GM12878 (cell line): Measurements from ENCODE around the gene SHROOM3. TPM values are rescaled to one million over a fixed set of nuclear protein-coding genes. Genes with fewer than 3 reads are reported as not detected.

ENCODE experiments used
- ATAC-seq: fragments of 200-7000 bp; cut with Tn5 transposase; 3 replicates; pipeline ENCODE4 v1.9.1; 2020; ENCODE audit warnings: mild to moderate bottlenecking, moderate library complexity
- BruUV-seq: library from RNA; stranded (reverse); fragments of 400-500 nt; replicated peaks from 2 replicates; lab custom pipeline; 2021; lab: Mats Ljungman, UMichigan
- CTCF ChIA-PET: fragments of 300-600 bp; sonication (Branson Sonifier 250); formaldehyde crosslinking; extraction: SDS; loops from one replicate; lab custom pipeline; 2021; ENCODE audit warnings: inconsistent platforms; lab: Yijun Ruan, JAX
- POLR2A ChIA-PET: fragments of 350-600 bp; formaldehyde crosslinking; extraction: SDS; loops from one replicate; lab custom pipeline; 2021; ENCODE audit warnings: inconsistent platforms; lab: Charles Lee
- RAD21 ChIA-PET: fragments of 300-600 bp; sonication (Branson Sonifier 250); formaldehyde crosslinking; loops from one replicate; lab custom pipeline; 2023; ENCODE audit warnings: antibody characterized with exemption; ENCODE audit not compliant: unreplicated experiment; lab: Charles Lee
- SMC1A ChIA-PET: fragments of 300-600 bp; sonication (Branson Sonifier 250); formaldehyde crosslinking; loops from one replicate; lab custom pipeline; 2023; ENCODE audit not compliant: unreplicated experiment, uncharacterized antibody; lab: Charles Lee
- DNase-seq: peaks from one replicate; pipeline ENCODE4 v3.0.0-alpha.2; 2011; ENCODE audit warnings: low read depth, low spot score
- FAIRE-seq: peaks from 3 replicates; lab custom pipeline; 2011; peaks lifted over from hg19 to GRCh38; lab: Jason Lieb, UNC
- H2AFZ ChIP-seq: 2 replicates; pipeline ENCODE4 v1.6.0; 2011; ENCODE audit warnings: low read depth, low read length, control low read depth; ENCODE audit not compliant: control insufficient read depth
- H3K27ac ChIP-seq: 2 replicates; pipeline ENCODE4 v1.5.1; 2011; ENCODE audit warnings: control low read depth; ENCODE audit not compliant: control insufficient read depth, insufficient read depth
- H3K27me3 ChIP-seq, 2 experiments: replicated peaks in 1 of 2; 2 replicates each; pipeline versions ENCODE4 v1.6.0 to v1.6.1; 2011; ENCODE audit warnings: low read length in 1 of 2; ENCODE audit not compliant: control insufficient read depth in 2 of 2, insufficient read depth in 2 of 2
- H3K36me3 ChIP-seq, 2 experiments: 2 replicates each; pipeline ENCODE4 v1.5.1; 2011; ENCODE audit warnings: low read length in 1 of 2; ENCODE audit not compliant: control insufficient read depth in 2 of 2, insufficient read depth in 2 of 2
- H3K4me1 ChIP-seq: 2 replicates; pipeline ENCODE4 v1.6.1; 2011; ENCODE audit warnings: mild to moderate bottlenecking, low read length, moderate library complexity, mixed read lengths; ENCODE audit not compliant: control insufficient read depth, insufficient read depth
- H3K4me2 ChIP-seq: 2 replicates; pipeline ENCODE4 v1.6.0; 2011; ENCODE audit warnings: control low read depth; ENCODE audit not compliant: control insufficient read depth, insufficient read depth
- H3K4me3 ChIP-seq: fragments of 200-600 bp; sonication (generic); 2 replicates; pipeline ENCODE4 v1.5.1; 2016
- H3K79me2 ChIP-seq: 2 replicates; pipeline ENCODE4 v1.6.0; 2011; ENCODE audit warnings: low read length; ENCODE audit not compliant: control insufficient read depth, insufficient read depth
- H3K9ac ChIP-seq: 2 replicates; pipeline ENCODE4 v1.8.0; 2011; ENCODE audit warnings: low read length, control low read depth, mixed read lengths; ENCODE audit not compliant: control insufficient read depth, insufficient read depth
- H3K9me3 ChIP-seq: replicated peaks from 3 replicates; pipeline ENCODE4 v1.5.1; 2011; ENCODE audit warnings: mild to moderate bottlenecking, low read length; ENCODE audit not compliant: control insufficient read depth, insufficient read depth
- H4K20me1 ChIP-seq: 2 replicates; pipeline ENCODE4 v1.6.0; 2011; ENCODE audit not compliant: control insufficient read depth, insufficient read depth
- BCLAF1 ChIP-seq: fragments of 450-650 bp; IDR thresholded peaks from 2 replicates; pipeline ENCODE4 v1.6.1; 2017; ENCODE audit warnings: antibody characterized with exemption, mild to moderate bottlenecking, moderate library complexity
- CBX3 ChIP-seq: fragments of 200-600 bp; sonication (generic); IDR thresholded peaks from 2 replicates; pipeline ENCODE4 v1.6.1; 2016; ENCODE audit warnings: low read depth, borderline replicate concordance
- E2F8 ChIP-seq: fragments of 450-650 bp; IDR thresholded peaks from 2 replicates; pipeline ENCODE4 v1.6.1; 2018; ENCODE audit warnings: mild to moderate bottlenecking, low read depth, moderate library complexity; ENCODE audit not compliant: partially characterized antibody
- GABPA ChIP-seq: IDR thresholded peaks from 2 replicates; pipeline ENCODE4 v1.6.1; 2014; ENCODE audit warnings: antibody characterized with exemption, low read depth, mild to moderate bottlenecking, inconsistent platforms
- HCFC1 ChIP-seq: fragments of 150-350 bp; IDR thresholded peaks from 2 replicates; pipeline ENCODE4 v1.6.1; 2014; ENCODE audit warnings: low read length
- HDGF ChIP-seq: fragments of 450-650 bp; IDR thresholded peaks from 2 replicates; pipeline ENCODE4 v1.6.1; 2016; ENCODE audit warnings: antibody characterized with exemption
- JUNB ChIP-seq: IDR thresholded peaks from 2 replicates; pipeline ENCODE4 v1.6.1; 2016; ENCODE audit warnings: antibody characterized with exemption, mild to moderate bottlenecking
- KAT2A ChIP-seq: conservative IDR thresholded peaks from 2 replicates; pipeline ENCODE4 v1.6.1; 2011; ENCODE audit warnings: low read depth, low read length; ENCODE audit not compliant: control insufficient read depth
- MLLT1 ChIP-seq: fragments of 450-650 bp; IDR thresholded peaks from 2 replicates; pipeline ENCODE4 v1.6.1; 2016; ENCODE audit warnings: mild to moderate bottlenecking
- MTA3 ChIP-seq: IDR thresholded peaks from 2 replicates; pipeline ENCODE4 v1.6.1; 2012; ENCODE audit warnings: low read length, inconsistent platforms, borderline replicate concordance
- POLR2AphosphoS5 ChIP-seq: IDR thresholded peaks from 2 replicates; pipeline ENCODE4 v1.6.1; 2011; ENCODE audit warnings: mild to moderate bottlenecking, low read length, inconsistent platforms
- TARDBP ChIP-seq: IDR thresholded peaks from 2 replicates; pipeline ENCODE4 v1.6.1; 2016; ENCODE audit warnings: borderline replicate concordance
- ZSCAN29 ChIP-seq: fragments of 450-650 bp; IDR thresholded peaks from 2 replicates; pipeline ENCODE4 v1.6.1; 2017; ENCODE audit warnings: mild to moderate bottlenecking, moderate library complexity
- WGBS: methylation state at CpG from one replicate; pipeline ENCODE4 v1.1.6; 2016; ENCODE audit warnings: low lambda C conversion rate; ENCODE audit not compliant: insufficient replicate concordance, insufficient coverage; ENCODE audit errors: missing lambda C conversion rate; 5-methylcytosine and 5-hydroxymethylcytosine counted together
- in situ Hi-C: fragments of 300-500 bp; cut with MboI; formaldehyde crosslinking; loops from 9 replicates; pipeline ENCODE4 v1.14.3; 2018; ENCODE audit warnings: mixed read lengths
- intact Hi-C: fragments of 100-400 bp; cut with micrococcal nuclease; formaldehyde crosslinking; loops from one replicate; pipeline ENCODE4 v1.14.2; 2022; ENCODE audit not compliant: unreplicated experiment
- polyA plus RNA-seq, 11 experiments: library from polyadenylated mRNA; depleted of rRNA in 4 of 11; unstranded in 6 of 11; stranded (reverse) in 5 of 11; fragments of >200 nt; fragmentation: Nextera tagmentation in 4 of 11; fragmentation: Illumina TruSeq in 1 of 11; extraction: Ambion mirVana in 4 of 11; extraction: Trizol in 1 of 11; gene quantifications; 1 replicate in 1 of 11; 2 replicates in 10 of 11; pipeline versions ENCODE4 v1.2.1 to v1.2.3, GENCODE V29; 2011 to 2016; ENCODE audit warnings: inconsistent platforms in 2 of 11, missing spikeins in 2 of 11, low read depth in 1 of 11
- total RNA-seq, 4 experiments: library from RNA; depleted of rRNA in 3 of 4; stranded (reverse); fragments of >200 nt in 3 of 4; fragmentation: Illumina TruSeq in 1 of 4; extraction: Trizol in 1 of 4; gene quantifications; 2 replicates each; pipeline versions ENCODE4 v1.2.1 to v1.2.3, GENCODE V29; 2013 to 2021

The SHROOM3 gene
- total and polyA plus RNA-seq, 10 of the 15 experiments (the other 5 are each of a cell fraction or from before 2014, with no cell fraction given) = under 0.01 to 0.29 (median 0.08) TPM; not detected in 1

DNA sequence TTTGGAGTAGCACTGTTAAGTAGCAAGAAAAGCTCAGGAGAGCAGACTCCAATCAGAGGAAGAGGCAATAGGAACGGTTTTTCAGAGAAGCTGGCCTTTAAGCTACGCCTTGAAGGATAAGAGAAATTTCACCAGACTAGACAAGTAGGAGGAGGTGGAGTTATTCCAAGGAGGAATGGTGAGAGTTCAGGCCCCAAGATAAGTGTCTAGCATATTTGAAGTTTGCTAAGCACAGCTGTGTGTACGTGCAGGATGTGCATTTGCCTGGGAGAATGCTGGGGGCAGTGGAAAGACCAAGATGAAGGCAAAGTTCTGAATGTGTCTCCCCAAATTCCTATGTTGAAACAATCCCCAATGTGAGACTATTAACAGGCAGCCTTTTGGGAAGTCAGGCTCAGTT, 371.3 kb downstream of the SHROOM3 start (continued):
- TF ChIP-seq JUNB (no peak), KAT2A (no peak), ZSCAN29 (no peak), TARDBP (no peak)

DNA sequence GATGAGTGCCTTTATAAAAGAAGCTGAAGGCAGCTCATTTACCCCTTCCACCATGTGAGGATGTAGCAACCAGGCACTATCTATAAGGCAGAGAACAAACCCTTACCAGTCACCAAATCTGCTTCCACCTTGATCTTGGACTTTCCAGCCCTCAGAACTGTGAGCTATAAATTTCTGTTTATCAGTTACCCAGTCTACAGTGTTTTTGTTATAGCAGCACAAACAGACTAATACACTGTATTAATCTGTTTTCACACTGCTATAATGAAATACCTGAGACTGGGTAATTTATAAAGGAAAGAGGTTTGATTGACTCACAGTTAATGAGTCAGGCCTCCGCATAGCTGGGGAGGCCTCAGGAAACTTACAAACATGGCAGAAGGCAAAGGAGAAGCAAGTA, 371.7 kb downstream of the SHROOM3 start:
- no peak overlapping the region for H3K9ac ChIP-seq
- ATAC-seq (no peak), DNase-seq (no peak), FAIRE-seq (no peak)
- no peak overlapping the region for H2AFZ ChIP-seq
- H3K4me3 ChIP-seq = no peak overlapping the region
- TF ChIP-seq POLR2AphosphoS5 (no peak), CBX3 (no peak), HCFC1 (no peak), HDGF (no peak), E2F8 (no peak), MLLT1 (no peak), BCLAF1 (no peak), GABPA (no peak), MTA3 (no peak)
- SMC1A ChIA-PET = no interaction called here
- H3K79me2 ChIP-seq = no peaks in the 10 kb centered on the region
- intact Hi-C loops (no loop called here), in situ Hi-C loops (no loop called here)
- H3K36me3 ChIP-seq = no peaks in the 10 kb centered on the region
- no peaks in the 10 kb centered on the region for H4K20me1 ChIP-seq
- no TSS peak for BruUV-seq
- CTCF ChIA-PET = interaction anchor here (0.9 kb wide), 1 partner anchor 28 kb away, joined by 3 read pairs; no protein-coding TSS in a partner anchor
- POLR2A ChIA-PET = no interaction called here
- WGBS = 100% methylated on average over 1 of the region's 1 CpG
- no peak overlapping the region for H3K4me2 ChIP-seq
- no peak overlapping the region for H3K27ac ChIP-seq
- peaks cover 7% of the 10 kb centered on the region for H3K9me3 ChIP-seq
- no peaks in the 10 kb centered on the region for H3K4me1 ChIP-seq
- RAD21 ChIA-PET = no interaction called here
- no peaks in the 10 kb centered on the region for H3K27me3 ChIP-seq
